Islet precursor cell (in vitro differentiated cells): ENCODE measurements around the gene MRPS35.
"Not testable (repeated sequence)": the region's sequence is repeated elsewhere in the genome, so short reads cannot be mapped to it uniquely, and the experiment has no call there.

ENCODE experiments used
- DNase-seq: peaks from one replicate; pipeline ENCODE4 v3.0.0-alpha.2; 2018

MRPS35 gene

DNA sequence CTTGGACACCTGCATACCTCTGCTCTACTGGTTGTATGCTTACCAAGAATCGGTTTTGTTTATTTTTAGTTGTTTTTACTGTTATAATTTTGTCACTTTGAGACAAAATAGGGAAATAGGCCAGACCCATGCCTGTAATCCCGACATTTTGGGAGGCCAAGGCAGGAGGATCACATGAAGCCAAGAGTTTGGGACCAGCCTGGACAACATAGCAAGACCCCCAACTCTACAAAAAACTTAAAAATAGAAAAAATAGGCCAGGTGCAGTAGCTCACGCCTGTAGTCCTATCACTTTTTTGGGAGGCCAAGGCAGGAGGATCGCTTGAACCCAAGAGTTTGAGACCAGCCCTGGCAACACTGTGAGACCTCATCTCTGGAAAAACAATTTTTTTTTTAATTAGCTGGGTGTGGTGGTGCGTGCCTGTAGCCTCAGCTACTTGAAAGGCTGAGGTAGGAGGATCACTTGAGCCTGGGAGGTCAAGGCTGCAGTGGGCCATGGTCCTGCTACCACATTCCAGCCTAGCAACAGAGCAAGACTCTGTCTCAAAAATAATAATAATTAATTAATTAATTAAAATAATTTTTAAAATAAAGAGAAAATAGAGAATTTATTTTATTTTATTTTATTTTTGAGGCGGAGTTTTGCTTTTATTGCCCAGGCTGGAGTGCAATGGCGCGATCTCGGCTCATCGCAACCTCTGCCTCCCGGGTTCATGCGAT is 1.3 kb upstream of the MRPS35 start:
- no peak for DNase-seq

DNA sequence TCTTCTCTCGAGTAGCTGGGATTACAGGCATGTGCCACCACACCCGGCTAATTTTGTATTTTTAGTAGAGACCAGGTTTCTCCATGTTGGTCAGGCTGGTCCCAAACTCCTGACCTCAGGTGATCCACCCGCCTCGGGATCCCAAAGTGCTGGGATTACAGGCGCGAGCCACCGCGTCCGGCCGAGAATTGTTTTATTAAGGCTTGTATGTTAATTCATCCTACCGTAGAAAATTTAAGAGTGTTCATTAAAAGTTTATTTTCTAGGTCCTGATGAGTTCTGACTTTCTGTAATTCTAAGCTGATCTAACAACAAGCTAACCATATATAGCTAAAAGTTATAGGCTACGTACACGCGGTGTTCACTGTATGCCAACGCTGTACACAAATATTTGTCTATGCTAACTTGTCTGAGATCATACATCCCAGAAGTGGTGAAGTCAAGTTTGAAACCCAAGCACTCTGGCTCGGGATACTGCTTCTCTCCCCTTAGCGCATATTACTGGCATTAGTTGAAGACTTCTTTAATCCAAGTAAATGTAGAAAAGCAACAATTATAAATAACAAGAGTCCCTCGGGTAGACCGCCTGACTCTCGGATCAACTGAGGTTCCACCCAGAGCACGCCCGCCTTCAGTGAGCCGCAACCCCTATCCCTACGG is 570 bp upstream of the MRPS35 start:
- DNase-seq, result no peak

DNA sequence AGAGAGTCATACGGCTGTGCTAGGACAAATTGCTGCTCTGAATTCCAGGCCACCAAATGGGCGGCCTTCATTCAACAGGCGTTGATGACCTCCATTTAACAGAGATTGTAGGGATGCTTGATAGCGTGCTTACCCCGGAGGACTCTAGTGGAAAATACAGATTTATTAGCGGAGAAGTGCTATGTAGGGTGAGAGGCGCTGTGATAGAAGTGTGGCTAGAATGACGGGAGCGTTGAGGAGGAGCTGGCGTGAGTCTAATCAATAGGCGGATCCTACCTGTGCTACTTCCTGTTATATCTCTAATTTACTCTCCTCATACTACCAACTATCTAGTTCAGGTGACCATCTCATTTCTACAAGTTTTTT is 668 bp downstream of the MRPS35 start:
- no peak for DNase-seq

DNA sequence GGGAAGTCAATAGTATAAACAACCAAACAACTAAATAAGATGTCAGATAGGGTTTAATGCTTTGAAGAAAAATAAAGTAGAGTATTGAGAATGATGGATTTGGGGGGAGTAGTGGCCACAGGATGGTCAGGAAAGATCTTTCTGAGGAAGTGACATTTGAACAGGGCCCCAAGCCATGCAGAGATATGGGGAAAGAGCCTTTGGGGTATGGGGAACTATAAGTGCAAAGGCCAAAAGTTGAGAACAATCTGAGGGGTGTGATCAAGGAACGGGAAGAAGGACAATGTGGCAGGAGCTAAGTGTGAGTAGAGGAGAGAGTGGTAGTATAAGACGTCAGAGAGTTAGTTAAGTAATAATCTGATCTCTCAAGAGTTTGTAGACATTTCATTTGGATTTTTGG is 1.3 kb downstream of the MRPS35 start:
- no peak for DNase-seq

DNA sequence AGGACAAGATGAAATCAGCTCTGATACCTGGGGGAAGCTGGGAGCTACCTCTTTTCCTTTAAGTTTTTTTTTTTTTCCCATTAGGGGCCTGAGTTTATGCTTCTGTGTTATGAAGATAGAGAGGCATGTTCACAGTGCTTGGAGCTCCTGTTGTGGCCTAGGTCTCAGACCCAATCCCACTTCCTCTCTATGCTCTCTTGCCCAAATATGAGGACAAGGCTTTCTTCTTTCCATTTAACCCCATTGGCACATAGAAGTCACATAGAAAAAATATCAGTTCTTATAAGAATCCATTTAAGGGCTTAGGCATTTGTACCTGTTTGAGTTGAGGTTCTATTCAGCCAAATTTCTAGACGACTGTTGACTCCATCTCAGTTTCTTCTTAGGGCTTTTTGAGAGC is 12.6 kb downstream of the MRPS35 start:
- DNase-seq, result no peak

DNA sequence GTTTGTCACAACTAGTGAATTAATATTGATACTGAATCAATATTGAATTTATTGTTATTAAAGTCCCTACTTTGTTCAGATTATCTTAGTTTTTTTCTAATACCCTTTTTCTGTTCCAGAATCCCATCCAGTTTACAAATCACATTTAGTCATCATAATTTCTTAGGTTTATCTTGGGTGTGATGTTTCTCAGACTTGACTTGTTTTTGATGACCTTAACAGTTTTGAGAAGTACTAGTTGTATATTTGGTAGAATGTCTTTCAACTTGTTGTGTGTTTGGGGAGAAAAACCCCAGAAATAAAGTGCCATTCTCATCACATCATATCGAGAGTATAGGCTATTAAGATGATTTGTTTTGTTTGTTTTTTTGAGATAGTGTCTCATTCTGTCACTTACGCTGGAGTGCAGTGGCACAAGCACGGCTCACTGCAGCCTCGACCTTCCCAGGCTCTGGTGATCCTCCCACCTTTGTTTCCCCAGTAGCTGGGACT is 19.5 kb downstream of the MRPS35 start:
- DNase-seq, result no peak

DNA sequence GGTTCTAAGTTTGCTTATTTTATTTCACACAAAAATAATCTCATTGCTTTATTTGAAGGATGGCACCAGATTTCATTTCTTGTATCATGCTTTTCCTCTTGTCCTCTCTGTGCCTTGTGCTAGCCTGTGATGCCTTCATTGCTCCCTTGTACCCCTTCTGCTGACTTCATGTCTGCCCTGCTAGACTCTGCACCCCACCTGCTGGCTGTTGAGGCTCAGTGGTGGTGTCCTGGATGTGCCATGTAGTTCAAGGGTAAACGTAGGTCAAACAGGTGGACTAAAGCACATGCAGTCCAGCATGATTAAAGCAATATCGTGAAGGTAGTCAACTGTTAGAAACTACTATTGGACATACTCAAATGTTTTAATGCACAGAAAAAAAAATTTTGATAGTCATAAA is 21.6 kb downstream of the MRPS35 start:
- DNase-seq, result peak; percentile 69

DNA sequence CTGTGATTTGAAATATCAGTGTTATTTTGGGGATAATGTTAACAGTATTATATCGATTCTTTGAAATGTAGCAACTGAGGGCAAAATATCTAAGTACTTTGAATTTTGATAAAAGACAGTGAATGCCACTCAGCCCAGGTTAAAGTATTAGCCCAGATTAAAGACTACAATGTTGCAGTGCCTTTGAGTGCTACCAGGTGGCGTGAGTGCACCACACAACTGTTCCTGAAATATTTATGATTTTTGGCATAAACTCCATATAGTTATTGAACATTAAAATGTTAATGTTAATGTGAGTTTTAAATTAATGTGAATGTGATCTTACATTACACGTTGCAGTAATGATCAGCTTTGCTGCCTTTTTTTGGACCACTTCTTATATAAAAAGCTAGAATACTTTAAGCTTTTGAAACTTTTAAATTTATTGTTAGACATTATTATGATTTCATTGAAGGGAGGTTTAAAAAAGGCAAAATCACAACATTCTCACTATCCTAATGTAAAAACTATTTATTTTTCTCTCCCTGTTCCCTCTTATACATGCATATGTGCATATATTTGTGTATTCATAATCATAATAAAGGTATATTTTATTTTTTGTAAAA is 22.5 kb downstream of the MRPS35 start:
- no peak for DNase-seq

DNA sequence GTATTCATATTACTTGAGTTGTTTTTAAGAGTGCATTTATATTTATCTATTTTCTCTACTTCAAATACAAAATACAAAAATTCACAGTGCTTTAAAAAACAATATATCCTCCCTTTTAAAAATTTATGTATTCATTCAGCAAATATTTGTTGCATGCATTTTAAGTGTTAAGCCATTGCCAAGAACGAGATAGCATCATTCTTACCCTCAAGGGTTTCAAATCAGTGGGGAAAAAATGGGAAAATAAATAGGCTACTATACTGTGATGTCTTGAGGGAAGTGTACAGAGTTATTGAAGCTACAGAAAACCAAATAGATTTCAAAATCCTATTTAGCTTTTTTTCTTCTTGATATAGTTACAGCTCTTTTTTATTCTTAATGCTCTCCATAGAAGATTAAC is 23.2 kb downstream of the MRPS35 start:
- DNase-seq, result no peak

DNA sequence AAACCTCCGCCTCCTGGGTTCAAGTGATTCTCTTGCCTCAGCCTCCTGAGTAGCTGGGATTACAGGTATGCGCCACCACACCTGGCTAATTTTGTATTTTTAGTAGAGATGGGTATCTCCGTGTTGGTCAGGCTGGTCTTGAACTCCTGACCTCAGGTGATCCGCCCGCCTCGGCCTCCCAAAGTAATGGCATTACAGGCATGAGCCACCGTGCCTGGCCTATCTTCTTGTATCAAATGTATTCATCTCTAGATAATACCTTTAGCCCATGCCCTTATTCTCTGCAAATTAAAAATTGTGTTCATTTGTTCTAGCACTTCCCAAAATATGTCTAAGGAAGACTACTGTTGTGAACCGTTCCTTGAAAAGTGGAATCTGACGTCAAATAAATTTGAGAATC is 23.7 kb downstream of the MRPS35 start:
- DNase-seq, result not testable (repeated sequence)

DNA sequence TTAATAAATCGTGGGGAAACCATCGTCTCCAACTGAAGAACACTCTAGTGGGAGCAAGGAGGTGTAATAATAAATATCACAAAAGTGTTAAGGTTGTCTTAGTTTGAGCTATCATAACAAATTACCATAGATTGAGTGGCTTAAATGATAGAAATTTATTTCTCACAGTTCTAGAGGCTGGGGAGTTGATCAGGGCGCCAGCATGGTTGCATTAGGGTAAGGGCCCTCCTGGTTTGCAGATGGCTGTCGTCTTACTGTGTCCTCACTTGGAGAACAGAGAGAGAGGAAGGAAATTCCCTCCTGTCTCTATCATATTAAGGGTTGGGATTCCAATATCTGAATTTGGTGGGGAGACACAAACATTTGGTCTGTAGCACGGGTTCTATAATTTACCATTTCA is 33.0 kb downstream of the MRPS35 start:
- no peak for DNase-seq

DNA sequence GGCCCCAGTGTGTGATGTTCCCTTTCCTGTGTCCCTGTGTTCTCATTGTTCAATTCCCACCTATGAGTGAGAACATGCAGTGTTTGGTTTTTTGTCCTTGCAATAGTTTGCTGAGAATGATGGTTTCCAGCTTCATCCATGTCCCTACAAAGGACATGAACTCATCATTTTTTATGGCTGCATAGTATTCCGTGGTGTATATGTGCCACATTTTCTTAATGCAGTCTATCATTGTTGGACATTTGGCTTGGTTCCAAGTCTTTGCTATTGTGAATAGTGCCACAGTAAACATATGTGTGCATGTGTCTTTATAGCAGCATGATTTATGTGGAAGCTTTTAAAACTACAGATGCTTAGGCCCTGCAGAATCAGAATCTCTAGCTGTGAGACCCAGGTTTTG is 35.1 kb downstream of the MRPS35 start:
- DNase-seq, result not testable (repeated sequence)

DNA sequence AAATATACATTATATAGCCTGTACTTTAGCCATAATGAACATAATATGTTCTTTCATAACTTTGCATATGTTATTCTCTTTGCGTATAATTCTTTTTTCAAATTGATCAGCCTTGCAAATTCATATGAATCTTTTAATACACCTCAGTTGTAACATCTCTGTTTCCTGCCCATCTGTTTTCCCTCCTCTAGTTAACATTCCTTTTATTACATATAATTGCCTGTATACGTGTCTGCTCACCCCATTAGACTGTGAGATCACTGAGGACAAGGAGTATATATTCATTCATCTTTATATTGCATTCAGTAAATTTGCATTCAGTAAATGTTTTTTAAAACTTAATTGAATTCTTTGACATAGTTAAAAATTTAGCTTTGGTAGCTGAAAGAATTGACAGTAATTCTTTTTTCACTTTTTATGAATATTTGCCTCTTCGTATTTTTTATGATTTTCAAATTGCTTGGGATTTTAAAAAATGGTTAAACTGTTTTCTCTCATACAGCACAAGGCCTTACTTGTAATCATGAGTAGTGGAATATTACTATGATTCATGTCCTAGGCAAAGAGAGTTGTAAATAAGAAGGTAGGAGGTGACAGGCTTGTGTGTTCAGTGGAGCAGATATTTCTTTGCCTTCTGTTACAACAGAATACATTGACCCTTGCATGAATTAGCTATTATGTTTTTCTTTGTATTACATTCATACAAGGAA is 36.6 kb downstream of the MRPS35 start:
- DNase-seq, result no peak

DNA sequence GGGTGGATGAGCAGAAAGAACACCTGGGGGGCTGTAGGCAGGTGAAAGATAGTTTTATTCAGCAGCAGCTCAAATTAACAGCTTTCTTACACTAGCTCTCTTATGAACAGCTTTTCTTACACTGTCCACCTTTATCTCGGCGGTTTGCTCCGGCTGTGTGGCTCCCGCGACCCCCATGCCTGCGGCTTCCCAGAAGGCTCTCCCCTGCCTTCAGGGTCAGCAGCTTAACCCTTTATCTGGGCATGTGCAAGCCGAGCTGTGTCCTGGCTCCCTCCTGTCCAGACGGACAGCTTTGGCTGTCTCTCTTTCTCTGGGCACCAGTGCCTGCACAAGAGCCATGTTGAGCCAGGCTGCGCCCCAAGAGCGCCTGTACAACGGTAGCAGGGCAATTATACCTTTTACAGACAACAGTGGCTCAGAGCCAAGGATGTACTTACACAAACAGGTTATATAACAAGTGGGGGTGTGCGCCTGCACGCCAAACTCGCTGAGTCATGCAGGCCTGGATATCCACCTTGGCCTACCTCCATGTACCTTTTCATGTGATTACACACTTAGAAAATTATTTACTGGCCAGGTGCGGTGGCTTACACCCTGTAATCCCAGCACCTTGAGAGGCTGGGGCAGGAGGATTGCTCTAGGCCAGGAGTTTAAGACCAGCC is 40.9 kb downstream of the MRPS35 start:
- DNase-seq, result peak; percentile 75

DNA sequence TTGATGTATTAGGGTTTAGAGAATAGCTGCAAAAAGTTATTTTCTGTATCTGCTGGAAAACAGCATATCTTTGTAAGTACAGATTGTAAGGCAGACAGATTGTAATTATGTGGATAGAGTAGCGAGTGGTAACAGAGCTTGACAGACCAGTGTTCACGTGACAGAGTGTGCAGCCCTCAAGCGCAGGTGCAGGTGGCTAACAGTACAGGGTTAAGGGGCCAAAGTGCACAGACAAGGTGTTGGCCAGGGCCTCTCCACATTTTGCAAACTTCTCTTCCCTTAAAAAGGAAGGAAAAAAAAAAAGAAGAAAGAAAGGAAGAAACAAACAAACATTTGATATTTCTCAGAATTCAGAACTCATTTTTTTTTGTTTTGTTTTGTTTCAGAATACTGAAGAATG is 44.2 kb downstream of the MRPS35 start:
- DNase-seq, result no peak

DNA sequence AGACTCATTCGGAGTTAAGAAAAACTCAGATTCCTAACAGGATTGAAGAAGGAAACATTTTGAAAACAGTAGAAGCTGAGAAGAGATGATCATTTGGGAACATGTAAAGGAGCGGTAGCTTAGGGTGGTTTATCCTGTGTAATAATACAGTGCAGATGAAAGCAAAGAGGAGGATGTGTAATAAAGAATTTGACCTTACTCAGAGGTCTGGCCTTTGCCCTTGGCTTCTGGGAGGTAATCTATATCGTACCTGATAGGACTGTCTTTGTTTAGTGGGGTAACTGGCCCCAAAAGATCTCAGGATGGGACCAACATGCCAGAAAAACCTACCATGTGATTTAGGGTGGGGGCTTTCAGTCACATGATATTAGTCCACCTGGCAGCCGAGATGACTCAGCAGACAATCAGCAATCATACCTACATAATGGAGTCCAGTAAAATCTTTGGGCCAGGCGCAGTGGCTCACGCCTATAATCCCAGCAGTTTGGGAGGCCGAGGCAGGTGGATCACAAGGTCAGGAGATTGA is 46.1 kb downstream of the MRPS35 start:
- DNase-seq, result no peak

DNA sequence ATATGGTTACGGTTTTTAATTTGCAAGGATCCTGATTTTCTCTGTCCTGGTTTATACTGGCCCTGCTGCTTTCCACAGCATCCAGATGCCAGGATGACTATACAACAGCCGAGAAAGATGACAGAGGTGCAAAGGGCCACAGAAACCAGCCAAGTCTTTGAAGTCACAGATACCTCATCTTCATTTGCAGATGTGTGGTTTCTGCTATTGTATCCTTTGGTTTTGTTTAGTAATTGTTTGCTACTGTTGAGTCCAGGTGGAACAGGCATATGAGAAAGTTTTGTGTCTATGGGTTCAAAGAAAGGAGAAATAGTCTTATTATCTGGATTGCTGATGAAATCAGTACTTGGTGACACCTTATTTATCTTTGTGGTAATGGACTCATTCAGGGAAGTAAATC is 52.1 kb downstream of the MRPS35 start:
- DNase-seq, result no peak

DNA sequence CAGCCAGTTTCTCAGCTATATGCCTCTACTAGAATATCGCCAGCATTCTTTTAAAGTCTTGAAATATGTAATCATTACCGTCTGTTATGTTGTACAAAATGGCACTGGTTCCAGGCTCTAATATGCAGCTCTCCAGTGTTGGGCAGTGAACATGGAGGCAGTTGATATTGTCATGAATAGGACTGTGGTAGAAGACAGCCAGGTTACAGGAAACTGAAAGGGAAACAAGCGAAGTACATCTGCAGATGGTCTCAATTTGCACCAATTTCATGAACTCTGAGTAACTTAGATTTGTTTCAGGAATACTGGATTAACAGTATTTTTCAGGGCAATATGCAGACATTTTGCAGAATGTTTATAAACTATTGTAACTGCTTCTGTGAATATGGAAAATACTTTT is 56.0 kb downstream of the MRPS35 start:
- DNase-seq, result no peak

DNA sequence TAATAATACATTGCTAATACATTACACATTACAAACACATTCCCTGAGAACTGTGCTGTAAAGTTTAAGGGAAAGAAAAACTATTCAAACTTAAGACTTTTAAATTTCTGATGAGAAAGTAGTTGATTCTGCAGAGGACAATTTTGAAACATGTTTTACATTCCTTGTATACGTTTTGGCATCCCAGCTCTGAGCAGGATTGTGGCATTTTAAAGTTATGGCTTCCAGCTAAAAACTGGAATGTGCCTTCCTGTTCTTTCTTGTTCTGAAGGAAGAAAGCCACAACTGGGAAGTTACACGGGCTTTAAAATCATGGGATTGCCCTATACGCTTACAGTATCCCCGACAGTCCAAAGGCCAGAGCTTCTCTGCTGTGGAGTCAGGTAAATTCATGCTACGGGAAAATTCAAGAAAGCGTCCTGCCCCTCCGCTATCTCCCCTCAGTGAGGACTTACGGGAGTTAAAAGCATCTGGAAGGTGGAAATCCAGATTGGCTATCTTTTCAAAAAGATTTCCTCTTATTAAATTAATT is 58.6 kb downstream of the MRPS35 start:
- no peak for DNase-seq

DNA sequence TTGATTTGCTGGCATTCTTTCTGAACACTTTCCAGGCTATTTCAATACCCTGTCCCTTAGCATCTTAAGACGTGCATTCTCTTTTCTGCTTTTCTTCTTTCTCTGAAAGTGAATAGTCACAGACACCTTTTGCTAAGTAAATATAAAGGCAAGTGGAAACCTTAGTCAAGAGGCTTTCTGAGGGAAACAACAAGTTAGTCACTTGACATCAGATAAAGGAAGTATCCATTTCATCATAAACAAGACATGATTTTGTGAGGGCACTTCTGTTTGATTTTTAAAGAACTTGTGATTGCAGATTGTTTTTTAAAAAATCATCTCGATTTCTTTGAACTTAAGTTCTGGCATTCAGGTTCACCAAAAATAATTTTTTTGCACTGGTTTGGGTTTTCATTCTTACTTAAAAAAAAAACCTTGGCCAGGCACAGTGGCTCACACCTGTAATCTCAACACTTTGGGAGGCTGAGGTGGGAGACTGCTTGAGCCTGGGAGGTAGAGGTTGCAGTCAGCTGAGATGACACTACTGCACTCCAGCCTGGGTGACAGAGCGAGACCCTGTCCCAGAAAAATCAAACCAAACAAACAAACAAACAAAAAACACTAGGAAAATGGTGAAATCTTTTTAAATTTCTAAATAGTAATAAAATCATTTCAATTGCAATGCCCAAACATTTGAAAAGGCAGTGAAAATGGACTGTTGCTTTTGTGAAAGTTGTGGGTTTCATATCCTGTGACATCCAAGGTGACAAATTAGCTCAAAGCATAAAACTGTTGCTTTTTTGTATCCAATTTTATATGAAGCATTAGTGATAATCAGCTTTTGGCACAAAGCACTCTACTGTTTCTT is 61.1 kb downstream of the MRPS35 start:
- no peak for DNase-seq

DNA sequence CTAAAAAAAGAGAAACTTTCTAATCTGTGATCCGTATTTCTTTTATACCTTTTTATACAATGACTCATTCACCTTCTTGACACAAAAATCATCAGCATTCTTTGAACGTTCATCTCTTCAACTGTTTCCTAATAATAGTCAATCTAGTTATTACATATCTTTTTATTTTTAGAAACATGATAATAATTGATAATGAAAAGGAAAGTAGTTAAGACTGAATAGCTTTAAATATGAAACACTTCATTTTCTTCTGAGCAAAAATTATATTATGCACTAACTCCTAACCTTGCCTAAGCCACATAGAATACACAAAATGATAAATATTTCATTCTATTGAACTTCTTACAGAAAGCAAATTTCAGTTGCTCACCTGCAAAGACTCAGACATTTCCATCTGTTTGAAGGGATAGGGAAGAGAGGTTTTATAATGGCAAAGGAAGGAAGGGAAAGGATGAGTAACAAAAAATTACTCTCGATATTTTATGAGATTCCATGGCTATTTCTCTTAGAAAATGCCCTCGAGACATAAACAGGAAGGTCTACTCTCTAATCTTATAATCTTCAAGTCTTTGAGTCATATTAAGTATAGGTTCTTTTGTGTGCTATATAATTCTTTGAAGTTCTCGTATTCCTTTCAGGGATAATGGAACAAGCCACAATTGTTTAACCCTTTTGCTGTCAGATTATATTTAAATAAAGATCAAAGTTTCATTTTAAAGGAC is 61.9 kb downstream of the MRPS35 start:
- no peak for DNase-seq
